ENCODE measurements around the gene STUM. TPM values are rescaled to one million over a fixed set of nuclear protein-coding genes. Genes with fewer than 3 reads are reported as not detected.

The STUM gene
- total RNA-seq, 2 experiments from 2014 or later, result not detected

- H3K4me3 ChIP-seq (ENCODE audit: low read length), result no peak overlapping the region
- DNase-seq (no peak), ATAC-seq (ENCODE audit: poor library complexity) (no peak)
- POLR2A ChIA-PET, result no interaction called here
- Mint-ChIP-seq H3K4me1 (ENCODE audit: low read depth) (no peaks in the 10 kb centered on the region), H3K36me3 (ENCODE audit: low read depth) (no peaks in the 10 kb centered on the region), H3K4me3 (no peak overlapping the region), H3K27ac (no peak overlapping the region), H3K27me3 (peaks cover 15% of the 10 kb centered on the region), H3K9me3 (no peaks in the 10 kb centered on the region)
- no peaks in the 10 kb centered on the region for H3K4me1 ChIP-seq (ENCODE audit: insufficient read depth, low read length)
- intact Hi-C loops (cut with DNase I, micrococcal nuclease), result no loop called here
- H3K36me3 ChIP-seq (ENCODE audit: insufficient read depth, low read length), result no peaks in the 10 kb centered on the region
- no peaks in the 10 kb centered on the region for H3K27me3 ChIP-seq (ENCODE audit: control insufficient read depth in 1 of 2, insufficient read depth in 2 of 2, low read length in 2 of 2)
- H3K9me3 ChIP-seq (ENCODE audit: control insufficient read depth in 1 of 2, insufficient read depth in 1 of 2, low read length in 2 of 2), result no peaks in the 10 kb centered on the region
- CTCF ChIA-PET, result no interaction called here
- no peak overlapping the region for H3K27ac ChIP-seq (ENCODE audit: low read depth in 1 of 2, low read length in 2 of 2)
- no peak for TF ChIP-seq CTCF (IDR thresholded peaks at IDR 0.05)
Observed at GRCh38 chr1:226534645-226535044, 13.9 kb upstream of the STUM start.

GRCh38 chr1:226535666-226536065 lies 12.9 kb upstream of the STUM start:
- Mint-ChIP-seq H3K36me3 (ENCODE audit: low read depth) (no peaks in the 10 kb centered on the region), H3K27me3 (peaks cover 10% of the 10 kb centered on the region), H3K4me3 (no peak overlapping the region), H3K9me3 (no peaks in the 10 kb centered on the region), H3K4me1 (ENCODE audit: low read depth) (no peaks in the 10 kb centered on the region), H3K27ac (no peak overlapping the region)
- ChIA-PET CTCF (no interaction called here), POLR2A (no interaction called here)
- H3K9me3 ChIP-seq (ENCODE audit: control insufficient read depth in 1 of 2, insufficient read depth in 1 of 2, low read length in 2 of 2), result no peaks in the 10 kb centered on the region
- TF ChIP-seq CTCF (IDR thresholded peaks at IDR 0.05), result no peak
- no peak overlapping the region for H3K27ac ChIP-seq (ENCODE audit: low read depth in 1 of 2, low read length in 2 of 2)
- H3K4me3 ChIP-seq (ENCODE audit: low read length), result no peak overlapping the region
- intact Hi-C loops (cut with DNase I, micrococcal nuclease), result no loop called here
- H3K4me1 ChIP-seq (ENCODE audit: insufficient read depth, low read length), result no peaks in the 10 kb centered on the region
- ATAC-seq (ENCODE audit: poor library complexity), result no peak
- no peaks in the 10 kb centered on the region for H3K36me3 ChIP-seq (ENCODE audit: insufficient read depth, low read length)
- DNase-seq, result no peak
- no peaks in the 10 kb centered on the region for H3K27me3 ChIP-seq (ENCODE audit: control insufficient read depth in 1 of 2, insufficient read depth in 2 of 2, low read length in 2 of 2)

- peaks cover 8% of the 10 kb centered on the region for H3K27me3 Mint-ChIP-seq
- DNase-seq, result no peak
- no peaks in the 10 kb centered on the region for H3K36me3 Mint-ChIP-seq (ENCODE audit: low read depth)
- no peak for ATAC-seq (ENCODE audit: poor library complexity)
- H3K4me1 Mint-ChIP-seq (ENCODE audit: low read depth), result no peaks in the 10 kb centered on the region
- Histone ChIP-seq H3K4me3 (ENCODE audit: low read length) (no peak overlapping the region), H3K27ac (ENCODE audit: low read depth in 1 of 2, low read length in 2 of 2) (no peak overlapping the region), H3K9me3 (ENCODE audit: control insufficient read depth in 1 of 2, insufficient read depth in 1 of 2, low read length in 2 of 2) (no peaks in the 10 kb centered on the region), H3K27me3 (ENCODE audit: control insufficient read depth in 1 of 2, insufficient read depth in 2 of 2, low read length in 2 of 2) (peaks cover 0 to 2% of the 10 kb centered on the region in 2 experiments), H3K36me3 (ENCODE audit: insufficient read depth, low read length) (no peaks in the 10 kb centered on the region), H3K4me1 (ENCODE audit: insufficient read depth, low read length) (no peaks in the 10 kb centered on the region)
- intact Hi-C loops (cut with DNase I, micrococcal nuclease), result loop anchor here in 1 of 2 experiments (10.0 kb wide), 1 partner anchor 894 kb away; no protein-coding TSS in a partner anchor
- H3K4me3 Mint-ChIP-seq, result no peak overlapping the region
- no peak overlapping the region for H3K27ac Mint-ChIP-seq
- TF ChIP-seq CTCF (IDR thresholded peaks at IDR 0.05), result no peak
- POLR2A ChIA-PET, result no interaction called here
- CTCF ChIA-PET, result no interaction called here
- no peaks in the 10 kb centered on the region for H3K9me3 Mint-ChIP-seq
Observed at GRCh38 chr1:226541231-226541630, 7.3 kb upstream of the STUM start.

Measured in CD4-positive, alpha-beta T cell (primary cell).